Upper lobe of left lung (tissue), 4 donors: Measurements from ENCODE around the gene KDM8.

Experiments used
- POLR2AphosphoS5 ChIP-seq, 2 donors: sonication (generic); formaldehyde crosslinking; IDR thresholded peaks; one replicate each; pipeline ENCODE4 v1.5.1; 2017; ENCODE audit warnings: antibody characterized with exemption in 2 of 2
- TF ChIP-seq, protein P1 (sequence below), 6 experiments: fragments of 450-650 bp in 4 of 6; fragments of 200-600 bp in 2 of 6; sonication (generic) in 2 of 6; IDR thresholded peaks; one replicate each; pipeline ENCODE4 v1.5.1; 2016 to 2019; ENCODE audit warnings: antibody characterized with exemption in 6 of 6

DNA sequence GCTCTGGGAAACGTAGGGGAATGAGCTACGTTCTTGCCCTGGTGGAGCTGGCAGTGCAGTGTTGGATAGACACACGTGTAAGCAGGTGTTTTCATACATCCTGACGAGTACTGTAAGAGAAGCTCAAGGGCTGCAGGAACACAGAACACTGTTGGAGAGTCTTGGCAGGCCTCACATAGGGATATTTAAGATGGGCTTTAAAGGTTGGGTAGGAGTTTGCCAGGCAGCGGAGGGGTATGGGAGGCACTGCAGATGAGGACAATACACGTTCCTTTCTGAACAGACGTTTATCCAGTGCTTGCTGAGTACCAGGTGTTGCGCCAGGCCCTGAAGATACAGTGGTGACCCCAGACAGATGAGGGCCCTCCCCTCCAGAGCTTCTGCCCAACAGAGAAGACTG is 6.3 kb downstream of the KDM8 start:
- TF ChIP-seq, protein P1, sequence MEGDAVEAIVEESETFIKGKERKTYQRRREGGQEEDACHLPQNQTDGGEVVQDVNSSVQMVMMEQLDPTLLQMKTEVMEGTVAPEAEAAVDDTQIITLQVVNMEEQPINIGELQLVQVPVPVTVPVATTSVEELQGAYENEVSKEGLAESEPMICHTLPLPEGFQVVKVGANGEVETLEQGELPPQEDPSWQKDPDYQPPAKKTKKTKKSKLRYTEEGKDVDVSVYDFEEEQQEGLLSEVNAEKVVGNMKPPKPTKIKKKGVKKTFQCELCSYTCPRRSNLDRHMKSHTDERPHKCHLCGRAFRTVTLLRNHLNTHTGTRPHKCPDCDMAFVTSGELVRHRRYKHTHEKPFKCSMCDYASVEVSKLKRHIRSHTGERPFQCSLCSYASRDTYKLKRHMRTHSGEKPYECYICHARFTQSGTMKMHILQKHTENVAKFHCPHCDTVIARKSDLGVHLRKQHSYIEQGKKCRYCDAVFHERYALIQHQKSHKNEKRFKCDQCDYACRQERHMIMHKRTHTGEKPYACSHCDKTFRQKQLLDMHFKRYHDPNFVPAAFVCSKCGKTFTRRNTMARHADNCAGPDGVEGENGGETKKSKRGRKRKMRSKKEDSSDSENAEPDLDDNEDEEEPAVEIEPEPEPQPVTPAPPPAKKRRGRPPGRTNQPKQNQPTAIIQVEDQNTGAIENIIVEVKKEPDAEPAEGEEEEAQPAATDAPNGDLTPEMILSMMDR (IDR thresholded peaks at IDR 0.05): no peak
- TF ChIP-seq POLR2AphosphoS5 (IDR thresholded peaks at IDR 0.05): no peak
